Endodermal cell (in vitro differentiated cells): ENCODE measurements around the gene TALDO1. TPM values are rescaled to one million over a fixed set of nuclear protein-coding genes. Genes with fewer than 3 reads are reported as not detected.

Experiments
- DNase-seq: peaks from one replicate; pipeline ENCODE4 v3.0.0-alpha.2; 2017
- H3K27ac ChIP-seq: 2 replicates; pipeline ENCODE4 v1.5.1; 2013; ENCODE audit warnings: mild to moderate bottlenecking, low read depth, low read length, moderate library complexity
- H3K27me3 ChIP-seq: 2 replicates; pipeline ENCODE4 v1.6.1; 2013; ENCODE audit warnings: mild to moderate bottlenecking, low read length, moderate library complexity; ENCODE audit not compliant: insufficient read depth, control insufficient read depth, poor library complexity, severe bottlenecking
- H3K36me3 ChIP-seq: 2 replicates; pipeline ENCODE4 v1.7.0; 2013; ENCODE audit warnings: mild to moderate bottlenecking, low read length, moderate library complexity; ENCODE audit not compliant: control insufficient read depth, insufficient read depth
- H3K4me1 ChIP-seq: one replicate; pipeline ENCODE4 v1.7.0; 2013; ENCODE audit warnings: low read length; ENCODE audit not compliant: control insufficient read depth, insufficient read depth
- H3K4me3 ChIP-seq: 2 replicates; pipeline ENCODE4 v1.5.1; 2013; ENCODE audit warnings: mild to moderate bottlenecking, low read length, moderate library complexity
- H3K9ac ChIP-seq: 2 replicates; pipeline ENCODE4 v1.6.1; 2013; ENCODE audit warnings: mild to moderate bottlenecking, low read length, moderate library complexity; ENCODE audit not compliant: poor library complexity, severe bottlenecking; ENCODE audit errors: extremely low read depth
- H3K9me3 ChIP-seq: 2 replicates; pipeline ENCODE4 v1.6.1; 2013; ENCODE audit warnings: mild to moderate bottlenecking, low read length, moderate library complexity; ENCODE audit not compliant: control insufficient read depth
- H3K27ac Mint-ChIP-seq: 2 replicates; pipeline ENCODE4 v1.8.0; 2020; ENCODE audit warnings: mixed read lengths
- H3K27me3 Mint-ChIP-seq: 2 replicates; pipeline ENCODE4 v1.8.0; 2021; ENCODE audit warnings: mild to moderate bottlenecking, mixed read lengths; ENCODE audit not compliant: insufficient read depth
- H3K36me3 Mint-ChIP-seq: 2 replicates; pipeline ENCODE4 v1.8.0; 2020; ENCODE audit warnings: low read depth, mixed read lengths
- H3K4me1 Mint-ChIP-seq: 2 replicates; pipeline ENCODE4 v1.8.0; 2020; ENCODE audit warnings: mixed read lengths
- H3K4me3 Mint-ChIP-seq: 2 replicates; pipeline ENCODE4 v1.8.0; 2020; ENCODE audit warnings: mild to moderate bottlenecking, moderate library complexity, mixed read lengths
- H3K9me3 Mint-ChIP-seq: 2 replicates; pipeline ENCODE4 v1.8.0; 2020; ENCODE audit warnings: mild to moderate bottlenecking, mixed read lengths
- CTCF ChIP-seq: fragments of 200-600 bp; sonication (generic); conservative IDR thresholded peaks from 2 replicates; pipeline ENCODE4 v1.5.0; 2021; ENCODE audit warnings: antibody characterized with exemption, mild to moderate bottlenecking
- WGBS, 2 experiments: methylation state at CpG; one replicate each; pipeline versions ENCODE4 v1.1.5 to v1.1.7; 2013; ENCODE audit warnings: missing lambda C conversion rate in 2 of 2, mixed read lengths in 1 of 2; ENCODE audit not compliant: insufficient coverage in 1 of 2, insufficient read length in 1 of 2; 5-methylcytosine and 5-hydroxymethylcytosine counted together
- total RNA-seq, 2 donors: library from RNA; stranded (reverse); fragmentation: NEBNext Ultra II Directional in 1 of 2; extraction: Animal tissue kit (Norgen Biotek cat#: 25700) in 1 of 2; gene quantifications; 2 replicates in 1 of 2; 3 replicates in 1 of 2; pipeline ENCODE4 v1.2.1, GENCODE V29; 2021

Gene TALDO1
- total RNA-seq, 2 donors from 2014 or later: 177 to 221 TPM

GRCh38 chr11:766936-767210 is 19.6 kb downstream of the TALDO1 start:
- Histone ChIP-seq H3K27ac (no peak overlapping the region), H3K9me3 (no peaks in the 10 kb centered on the region), H3K4me1 (no peaks in the 10 kb centered on the region), H3K27me3 (no peaks in the 10 kb centered on the region), H3K9ac (no peak overlapping the region), H3K36me3 (peaks cover 53% of the 10 kb centered on the region), H3K4me3 (no peak overlapping the region)
- H3K9me3 Mint-ChIP-seq: no peaks in the 10 kb centered on the region
- no peaks in the 10 kb centered on the region for H3K4me1 Mint-ChIP-seq
- H3K36me3 Mint-ChIP-seq: peaks cover 55% of the 10 kb centered on the region
- no peak for TF ChIP-seq CTCF
- 93 to 100% methylated on average over 2 of the region's 2 CpGs for WGBS, 2 experiments
- no peak for DNase-seq
- H3K27me3 Mint-ChIP-seq: no peaks in the 10 kb centered on the region
- H3K4me3 Mint-ChIP-seq: no peak overlapping the region
- no peak overlapping the region for H3K27ac Mint-ChIP-seq

- Mint-ChIP-seq H3K4me3 (no peak overlapping the region), H3K27ac (no peak overlapping the region), H3K4me1 (no peaks in the 10 kb centered on the region), H3K27me3 (no peaks in the 10 kb centered on the region), H3K36me3 (peaks cover 53% of the 10 kb centered on the region), H3K9me3 (no peaks in the 10 kb centered on the region)
- TF ChIP-seq CTCF: no peak
- no peak overlapping the region for H3K9ac ChIP-seq
- no peak for DNase-seq
- H3K4me3 ChIP-seq: no peak overlapping the region
- H3K4me1 ChIP-seq: no peaks in the 10 kb centered on the region
- no peak overlapping the region for H3K27ac ChIP-seq
- H3K9me3 ChIP-seq: no peaks in the 10 kb centered on the region
- 95 to 96% methylated on average over 7 to 11 of the region's 11 CpGs for WGBS, 2 experiments
- no peaks in the 10 kb centered on the region for H3K27me3 ChIP-seq
- peaks cover 52% of the 10 kb centered on the region for H3K36me3 ChIP-seq
These were observed 20.0 kb downstream of the TALDO1 start for GRCh38 chr11:767238-767637.

GRCh38 chr11:769887-770641 is 22.8 kb downstream of the TALDO1 start:
- Mint-ChIP-seq H3K27me3 (no peaks in the 10 kb centered on the region), H3K4me3 (no peak overlapping the region), H3K4me1 (no peaks in the 10 kb centered on the region), H3K27ac (no peak overlapping the region), H3K9me3 (no peaks in the 10 kb centered on the region), H3K36me3 (peaks cover 34% of the 10 kb centered on the region)
- no peak for TF ChIP-seq CTCF
- Histone ChIP-seq H3K27ac (no peak overlapping the region), H3K4me3 (no peak overlapping the region), H3K9ac (no peak overlapping the region), H3K9me3 (no peaks in the 10 kb centered on the region), H3K27me3 (no peaks in the 10 kb centered on the region), H3K36me3 (peaks cover 36% of the 10 kb centered on the region), H3K4me1 (no peaks in the 10 kb centered on the region)
- no peak for DNase-seq
- 93 to 98% methylated on average over 11 to 23 of the region's 23 CpGs for WGBS, 2 experiments
